Activated CD4-positive, alpha-beta T cell treated with anti-CD3 and anti-CD28 coated beads, Interleukin-2, amount 50 U/mL, for 4 hours (primary cell): ENCODE data around the gene TMEM131.
"Not testable (repeated sequence)": the region's sequence is repeated elsewhere in the genome, so short reads cannot be mapped to it uniquely, and the experiment has no call there.

Source experiments
- DNase-seq, 2 experiments: peaks; one replicate each; pipeline ENCODE4 v3.0.0-alpha.2; 2020

Gene TMEM131

GRCh38 chr2:97717613-97717995, 278.1 kb downstream of the TMEM131 start:
- DNase-seq = no peak

GRCh38 chr2:97716695-97717612, 278.8 kb downstream of the TMEM131 start:
- DNase-seq = no peak

- no peak for DNase-seq
Observed at GRCh38 chr2:97715951-97716694, 279.6 kb downstream of the TMEM131 start.

GRCh38 chr2:97714950-97715652, 280.6 kb downstream of the TMEM131 start:
- no peak for DNase-seq

GRCh38 chr2:97714084-97714949, 281.4 kb downstream of the TMEM131 start:
- DNase-seq = no peak

GRCh38 chr2:97713296-97714083, 282.3 kb downstream of the TMEM131 start, which contains the start of gene ZAP70:
Gene ZAP70 (plus strand): TSS chr2:97713576. CDS start chr2:97724037, 10,461 bp downstream.
- DNase-seq = peak; percentile 50 to 57

- peak; percentile 55 to 66 for DNase-seq
Observed at GRCh38 chr2:97712693-97713295, 283.0 kb downstream of the TMEM131 start.

- DNase-seq = not testable (repeated sequence)
Observed at GRCh38 chr2:97712175-97712574, 283.6 kb downstream of the TMEM131 start.

GRCh38 chr2:97711394-97711711, 284.4 kb downstream of the TMEM131 start:
- no peak for DNase-seq

GRCh38 chr2:97708608-97709007, 287.1 kb downstream of the TMEM131 start:
- no peak for DNase-seq

- no peak for DNase-seq
Observed at GRCh38 chr2:97708048-97708380, 287.7 kb downstream of the TMEM131 start.

- DNase-seq = no peak
Observed at GRCh38 chr2:97707362-97708047, 288.2 kb downstream of the TMEM131 start.

GRCh38 chr2:97706708-97707345, 288.9 kb downstream of the TMEM131 start:
- no peak for DNase-seq
